HTR-8/SVneo (cell line): ENCODE measurements around the gene HABP2.

Experiments
- DNase-seq: peaks from one replicate; pipeline ENCODE4 v3.0.0; 2011; ENCODE audit warnings: low spot score, mixed read lengths; ENCODE audit not compliant: insufficient read length
- FAIRE-seq: peaks from 2 replicates; lab custom pipeline; 2011; peaks lifted over from hg19 to GRCh38; lab: Jason Lieb, UNC

The HABP2 gene

GRCh38 chr10:113524539-113525490 lies 28.0 kb upstream of the HABP2 start:
- FAIRE-seq = no peak

GRCh38 chr10:113525713-113526112 lies 27.1 kb upstream of the HABP2 start:
- FAIRE-seq (no peak), DNase-seq (no peak)

More at GRCh38 chr10:113524539-113525490, 28.0 kb upstream of the HABP2 start:
- peak; percentile 7 for DNase-seq

GRCh38 chr10:113527211-113527906 lies 25.5 kb upstream of the HABP2 start:
- FAIRE-seq = no peak
- no peak for DNase-seq

- DNase-seq = no peak
- no peak for FAIRE-seq
Measured at GRCh38 chr10:113528876-113529275, 24.0 kb upstream of the HABP2 start.

GRCh38 chr10:113529575-113529974 lies 23.3 kb upstream of the HABP2 start:
- no peak for DNase-seq
- FAIRE-seq = no peak

GRCh38 chr10:113530476-113530875 lies 22.4 kb upstream of the HABP2 start:
- no peak for FAIRE-seq

GRCh38 chr10:113532724-113533123 lies 20.1 kb upstream of the HABP2 start:
- FAIRE-seq (no peak), DNase-seq (no peak)

More at GRCh38 chr10:113530476-113530875, 22.4 kb upstream of the HABP2 start:
- no peak for DNase-seq

GRCh38 chr10:113533801-113534200 lies 19.1 kb upstream of the HABP2 start:
- DNase-seq (no peak), FAIRE-seq (no peak)

- no peak for DNase-seq
- no peak for FAIRE-seq
Measured at GRCh38 chr10:113534423-113534822, 18.4 kb upstream of the HABP2 start.

GRCh38 chr10:113537672-113538071 lies 15.2 kb upstream of the HABP2 start:
- FAIRE-seq = no peak
- DNase-seq = no peak

- FAIRE-seq = no peak
- no peak for DNase-seq
Measured at GRCh38 chr10:113538151-113538550, 14.7 kb upstream of the HABP2 start.

GRCh38 chr10:113539789-113540188 lies 13.1 kb upstream of the HABP2 start:
- DNase-seq (peak; percentile 21), FAIRE-seq (no peak)

GRCh38 chr10:113540845-113541548 lies 11.9 kb upstream of the HABP2 start:
- no peak for FAIRE-seq
- DNase-seq = no peak

GRCh38 chr10:113541549-113541927 lies 11.3 kb upstream of the HABP2 start:
- FAIRE-seq = no peak

GRCh38 chr10:113543107-113543955 lies 9.5 kb upstream of the HABP2 start:
- DNase-seq (no peak), FAIRE-seq (no peak)

More at GRCh38 chr10:113541549-113541927, 11.3 kb upstream of the HABP2 start:
- no peak for DNase-seq

- DNase-seq (no peak), FAIRE-seq (no peak)
Measured at GRCh38 chr10:113544392-113544791, 8.5 kb upstream of the HABP2 start.

- DNase-seq (no peak), FAIRE-seq (no peak)
Measured at GRCh38 chr10:113547426-113547825, 5.4 kb upstream of the HABP2 start.

- FAIRE-seq = no peak
- DNase-seq = no peak
Measured at GRCh38 chr10:113549856-113550255, 3.0 kb upstream of the HABP2 start.

GRCh38 chr10:113550365-113550764 lies 2.5 kb upstream of the HABP2 start:
- DNase-seq = no peak
- FAIRE-seq = no peak

GRCh38 chr10:113552014-113552413 lies 839 bp upstream of the HABP2 start:
- no peak for FAIRE-seq
- DNase-seq = no peak
